Activated CD4-positive, alpha-beta T cell treated with anti-CD3 and anti-CD28 coated beads for 48 hours (primary cell): ENCODE data around the gene CCDC187.
A peak's percentile ranks its signal among the peaks of the same experiment; 100 is the strongest.
"Not testable (repeated sequence)": the region's sequence is repeated elsewhere in the genome, so short reads cannot be mapped to it uniquely, and the experiment has no call there.

Experiments used
- DNase-seq: peaks from one replicate; pipeline ENCODE4 v3.0.0-alpha.2; 2020

The CCDC187 gene

DNA sequence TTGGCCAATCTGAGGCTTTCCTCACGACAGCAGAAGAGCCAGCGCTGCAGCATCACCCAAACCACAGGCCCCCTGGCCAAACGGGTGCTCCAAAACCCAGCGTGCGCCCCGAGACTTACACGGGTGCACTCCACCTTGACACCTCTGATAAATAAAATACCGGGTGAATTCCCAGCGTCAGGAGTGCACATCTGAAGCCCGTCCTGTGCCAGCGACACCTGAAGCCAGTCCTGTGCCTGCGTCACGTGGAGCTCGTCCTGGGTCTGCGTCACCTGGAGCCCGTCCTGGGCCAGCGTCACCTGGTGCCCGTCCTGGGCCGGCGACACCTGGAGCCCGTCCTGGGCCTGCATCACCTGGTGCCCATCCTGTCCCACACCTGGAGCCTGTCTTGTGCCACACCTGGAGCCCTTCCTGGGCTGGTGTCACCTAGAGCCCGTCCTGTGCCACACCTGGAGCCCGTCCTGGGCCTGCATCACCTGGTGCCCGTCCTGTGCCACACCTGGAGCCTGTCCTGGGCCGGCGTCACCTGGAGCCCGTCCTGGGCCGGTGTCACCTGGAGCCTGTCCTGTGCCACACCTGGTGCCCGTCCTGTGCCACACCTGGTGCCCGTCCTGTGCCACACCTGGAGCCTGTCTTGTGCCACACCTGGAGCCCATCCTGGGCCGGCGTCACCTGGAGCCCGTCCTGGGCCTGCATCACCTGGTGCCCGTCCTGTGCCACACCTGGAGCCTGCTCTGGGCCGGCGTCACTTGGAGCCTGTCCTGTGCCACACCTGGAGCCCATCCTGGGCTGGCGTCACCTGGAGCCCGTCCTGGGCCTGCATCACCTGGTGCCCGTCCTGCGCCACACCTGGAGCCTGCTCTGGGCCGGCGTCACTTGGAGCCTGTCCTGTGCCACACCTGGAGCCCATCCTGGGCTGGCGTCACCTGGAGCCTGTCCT is 67.2 kb downstream of the CCDC187 start:
- DNase-seq = not testable (repeated sequence)

DNA sequence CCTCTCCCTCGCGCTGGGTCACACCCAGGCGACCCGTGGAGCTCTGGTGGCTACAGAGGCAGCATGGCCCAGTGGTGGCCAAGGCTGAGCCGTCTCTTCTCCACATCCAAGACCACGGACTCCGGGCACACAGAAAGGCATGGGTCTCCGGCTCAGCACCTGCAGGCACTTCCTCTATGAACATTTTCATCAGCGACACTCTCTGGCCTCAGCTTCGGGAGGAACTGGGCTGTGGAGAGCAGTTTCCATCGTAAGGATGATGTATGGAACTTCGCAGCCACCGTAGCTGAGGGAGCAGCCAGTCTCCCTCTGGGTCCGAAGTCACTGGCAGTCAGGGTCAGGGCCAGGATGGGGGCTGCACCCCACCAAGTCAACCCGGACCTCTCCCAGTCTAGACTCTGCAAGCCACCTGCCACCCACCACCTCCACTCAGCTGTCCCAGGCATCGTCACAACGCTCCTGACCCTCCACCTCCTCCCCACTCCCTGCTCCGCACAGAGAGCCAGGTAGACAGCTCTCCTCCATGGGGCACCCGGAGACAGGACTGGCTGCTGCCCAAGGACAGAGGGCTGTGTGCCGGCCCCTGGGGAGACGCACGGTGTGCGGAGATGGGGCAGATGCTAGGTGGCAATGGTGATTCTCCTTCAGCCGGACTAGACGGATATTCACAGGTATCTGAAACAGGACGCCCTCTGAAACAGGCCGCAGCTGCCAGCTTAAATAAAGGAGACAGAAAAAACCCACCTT is 68.0 kb downstream of the CCDC187 start:
- DNase-seq = no peak

DNA sequence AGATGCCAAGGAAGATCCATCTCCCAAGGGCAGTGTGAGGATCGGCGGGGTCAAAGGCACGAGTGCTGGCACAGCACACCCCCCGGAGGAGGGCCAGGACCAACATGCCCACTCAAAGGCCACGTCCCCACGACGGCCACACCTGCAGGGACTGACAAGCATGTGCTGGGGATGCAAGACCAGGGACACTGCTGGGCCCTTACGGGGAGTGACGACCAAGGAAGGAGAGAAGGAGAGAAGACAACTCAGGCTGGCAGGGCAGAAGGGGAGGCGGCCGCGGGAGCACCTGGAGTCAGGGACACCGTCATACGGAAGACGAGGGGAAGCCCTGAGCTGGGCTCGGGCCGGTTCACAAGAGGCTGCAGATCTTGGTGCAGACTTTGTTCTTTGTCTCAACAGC is 68.7 kb downstream of the CCDC187 start:
- DNase-seq = no peak

DNA sequence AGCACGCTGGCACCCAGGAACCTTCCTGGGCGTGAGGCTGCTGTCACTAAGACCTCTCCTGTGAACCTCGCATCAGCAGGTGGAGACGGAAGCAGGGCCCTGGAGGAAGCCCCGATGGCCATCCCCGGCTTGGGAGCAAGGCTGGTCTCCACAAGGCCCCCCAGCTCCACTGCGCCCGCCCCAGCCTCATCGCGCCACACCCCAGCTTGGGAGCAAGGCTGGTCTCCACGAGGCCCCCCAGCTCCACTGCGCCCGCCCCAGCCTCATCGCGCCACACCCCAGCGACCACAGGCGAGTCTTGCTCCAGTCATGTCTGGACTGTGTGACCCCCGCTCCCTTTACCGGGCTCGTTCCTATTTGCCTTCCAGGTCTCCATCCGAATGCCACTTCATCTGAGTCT is 69.3 kb downstream of the CCDC187 start:
- DNase-seq = peak; percentile 17

DNA sequence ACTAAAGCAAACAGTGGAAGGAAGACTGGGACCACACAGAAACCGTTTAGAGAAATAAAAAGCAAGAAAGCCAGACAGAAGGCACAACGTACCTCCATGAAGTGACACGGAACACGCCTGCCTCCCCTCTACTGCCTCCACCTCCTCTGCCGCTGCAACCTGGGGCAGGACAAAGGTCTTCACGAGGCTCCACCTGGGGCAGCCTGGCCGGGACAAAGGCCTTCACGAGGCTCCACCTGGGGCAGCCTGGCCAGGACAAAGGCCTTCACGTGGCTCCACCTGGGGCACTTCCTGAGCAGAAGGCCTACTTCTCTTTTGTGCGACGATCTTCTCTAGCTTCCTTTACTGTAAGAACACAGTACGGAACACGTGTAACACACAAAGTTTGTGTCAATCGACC is 70.0 kb downstream of the CCDC187 start:
- no peak for DNase-seq

DNA sequence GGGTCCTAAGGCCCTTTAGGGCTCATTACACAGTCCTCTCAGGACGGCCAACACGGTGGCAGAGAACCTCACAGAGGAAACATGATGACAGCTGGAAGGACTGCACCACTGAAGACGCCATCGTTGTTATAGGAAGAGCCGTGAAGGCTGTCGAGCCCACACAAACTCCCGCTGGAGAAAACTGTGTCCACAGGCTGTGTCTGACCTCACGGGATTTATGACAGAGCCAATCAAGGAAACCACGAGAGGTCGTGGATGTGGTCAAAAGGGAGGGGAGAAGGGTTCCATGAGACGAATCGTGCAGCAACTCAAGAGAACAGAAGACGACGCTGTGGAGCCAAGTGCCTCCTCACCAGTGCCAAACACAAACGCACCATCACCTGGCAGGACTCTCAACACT is 70.5 kb downstream of the CCDC187 start:
- DNase-seq = no peak

DNA sequence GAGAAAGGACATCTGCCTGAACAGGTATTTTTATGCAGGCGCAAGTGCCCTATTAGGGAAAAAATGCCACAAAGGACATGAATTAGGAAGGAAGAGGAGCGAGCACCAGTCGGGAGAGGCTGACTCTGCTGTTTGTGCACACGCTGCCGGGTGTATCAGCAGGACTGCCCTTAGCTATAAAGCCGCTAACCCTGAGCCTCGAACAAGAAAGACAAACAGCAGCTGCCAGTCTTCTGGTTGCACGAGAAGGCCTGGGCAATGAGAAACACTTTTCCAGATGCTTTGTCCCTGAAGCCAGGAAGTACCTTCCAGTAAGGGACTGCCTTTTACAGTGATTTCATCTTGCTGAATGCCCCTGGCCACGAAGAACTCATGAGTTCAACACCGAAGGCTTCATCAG is 70.9 kb downstream of the CCDC187 start:
- DNase-seq = no peak

DNA sequence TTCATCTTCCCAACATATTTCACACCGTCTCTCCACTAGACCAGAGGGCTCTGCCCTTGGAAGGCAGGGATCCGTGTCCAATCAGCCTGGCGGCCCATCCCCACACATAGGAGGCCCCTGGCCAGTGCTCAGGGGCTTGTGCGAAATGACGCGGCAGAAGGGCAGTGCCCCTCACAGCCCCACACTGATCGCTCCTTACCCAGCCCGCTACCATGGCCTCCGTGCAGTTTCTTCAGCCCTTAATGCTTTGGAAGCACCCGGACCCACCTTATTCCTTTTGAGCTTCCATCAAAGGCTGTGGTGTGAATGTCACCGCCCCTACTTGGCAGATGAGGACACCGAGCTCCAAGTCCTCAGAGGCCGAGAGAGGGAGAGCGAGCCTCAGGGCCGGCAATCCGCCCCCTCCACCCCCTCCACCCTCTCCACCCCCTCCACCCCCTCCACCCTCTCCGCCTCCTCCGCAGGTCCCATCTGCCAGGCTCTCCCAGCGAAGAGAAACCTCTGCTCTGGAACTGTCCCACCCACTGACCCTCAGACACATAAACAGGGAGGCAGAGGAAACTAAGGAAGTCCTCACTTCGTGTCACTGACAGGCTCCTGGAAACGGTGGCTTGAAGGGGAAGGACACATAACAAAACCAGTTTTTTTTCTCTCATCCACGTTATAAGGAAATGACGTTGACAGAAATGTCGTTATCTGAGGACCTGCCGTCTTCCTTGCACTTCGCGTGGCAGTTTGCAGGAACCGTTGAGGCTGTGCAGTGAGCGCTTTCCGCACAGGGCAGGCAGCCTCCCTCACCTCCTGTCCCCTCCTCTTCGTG is 72.2 kb downstream of the CCDC187 start:
- DNase-seq = peak; percentile 43

DNA sequence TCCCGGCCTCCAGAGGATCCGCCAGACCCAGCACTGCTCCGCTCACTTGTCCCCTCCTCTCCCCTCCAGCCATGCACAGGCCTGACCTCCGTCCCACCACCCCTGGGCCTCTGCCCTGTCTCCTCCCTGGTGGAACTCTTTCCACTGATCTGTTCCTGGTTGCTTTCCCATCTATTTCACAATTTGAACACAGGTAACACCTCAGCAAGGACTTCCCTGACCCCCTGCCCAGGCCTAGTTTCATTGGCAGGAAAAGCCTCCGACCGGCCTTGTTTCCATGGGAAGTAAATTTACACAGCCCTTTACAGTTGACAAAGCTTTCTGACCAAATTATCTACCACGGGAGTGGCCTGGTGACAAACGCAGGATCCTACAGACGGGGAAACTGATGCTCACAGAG is 73.1 kb downstream of the CCDC187 start:
- no peak for DNase-seq

DNA sequence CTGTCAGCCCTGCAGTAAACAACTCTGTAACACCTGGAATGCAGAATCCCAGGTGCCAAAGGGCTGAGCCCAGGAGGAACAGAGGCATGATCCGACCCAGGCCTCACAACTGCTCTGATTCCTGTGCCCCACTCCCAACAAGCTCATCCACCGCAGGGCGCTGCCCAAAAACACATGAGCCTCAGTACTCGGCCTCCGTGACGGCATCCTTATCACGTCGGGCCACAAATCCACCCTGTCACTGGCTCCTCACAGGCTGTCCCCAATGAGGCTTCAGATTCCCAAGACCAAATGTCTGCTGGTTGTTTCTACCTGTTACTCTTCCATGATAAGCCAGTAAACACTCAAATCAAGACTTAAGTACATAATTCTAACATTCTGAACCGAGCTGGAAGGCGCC is 73.5 kb downstream of the CCDC187 start:
- DNase-seq = no peak

DNA sequence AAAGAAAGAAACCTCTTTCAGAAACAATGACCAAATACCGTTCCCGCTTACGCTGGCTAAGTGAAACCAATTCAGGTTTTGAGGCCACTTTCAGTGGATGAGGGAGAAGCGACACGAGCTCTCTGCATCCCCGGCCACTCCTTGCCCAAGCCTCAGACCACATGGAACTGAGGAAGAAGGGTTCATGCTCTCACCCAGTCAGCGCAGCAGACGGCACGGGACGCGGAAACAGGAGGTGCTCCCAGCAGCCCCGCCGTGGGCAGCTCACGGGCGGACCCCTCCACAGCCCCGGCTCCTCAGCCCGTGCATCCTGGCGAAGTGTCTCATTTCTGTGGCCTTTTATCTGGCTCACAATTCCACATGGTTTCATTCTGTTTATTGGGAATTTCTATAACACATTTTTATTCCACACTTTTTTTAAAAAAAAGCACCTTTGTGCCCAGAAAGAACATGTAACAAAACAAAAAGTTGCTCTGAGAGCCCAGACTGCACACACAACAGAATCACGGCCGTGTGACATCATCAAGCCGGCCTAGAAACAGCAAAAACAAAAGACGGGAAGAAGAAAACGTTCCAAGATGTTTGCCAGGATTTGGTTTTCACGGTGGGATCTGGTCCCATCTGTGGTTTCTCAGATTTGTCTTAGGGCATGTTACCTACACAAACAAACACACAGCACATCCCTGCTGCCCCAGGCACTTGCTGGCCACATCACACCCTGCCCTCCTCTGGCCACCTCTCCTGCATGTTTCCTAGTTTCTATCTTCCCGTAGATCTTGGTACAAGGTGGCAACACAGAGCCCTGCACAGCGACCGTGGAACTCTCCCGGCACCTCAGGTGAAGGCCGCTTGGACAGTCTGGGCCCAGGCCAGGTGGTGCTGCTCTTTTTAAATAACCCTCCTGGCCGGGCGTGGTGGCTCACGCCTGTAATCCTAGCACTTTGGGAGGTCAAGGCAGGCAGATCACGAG is 74.5 kb downstream of the CCDC187 start:
- DNase-seq = no peak

DNA sequence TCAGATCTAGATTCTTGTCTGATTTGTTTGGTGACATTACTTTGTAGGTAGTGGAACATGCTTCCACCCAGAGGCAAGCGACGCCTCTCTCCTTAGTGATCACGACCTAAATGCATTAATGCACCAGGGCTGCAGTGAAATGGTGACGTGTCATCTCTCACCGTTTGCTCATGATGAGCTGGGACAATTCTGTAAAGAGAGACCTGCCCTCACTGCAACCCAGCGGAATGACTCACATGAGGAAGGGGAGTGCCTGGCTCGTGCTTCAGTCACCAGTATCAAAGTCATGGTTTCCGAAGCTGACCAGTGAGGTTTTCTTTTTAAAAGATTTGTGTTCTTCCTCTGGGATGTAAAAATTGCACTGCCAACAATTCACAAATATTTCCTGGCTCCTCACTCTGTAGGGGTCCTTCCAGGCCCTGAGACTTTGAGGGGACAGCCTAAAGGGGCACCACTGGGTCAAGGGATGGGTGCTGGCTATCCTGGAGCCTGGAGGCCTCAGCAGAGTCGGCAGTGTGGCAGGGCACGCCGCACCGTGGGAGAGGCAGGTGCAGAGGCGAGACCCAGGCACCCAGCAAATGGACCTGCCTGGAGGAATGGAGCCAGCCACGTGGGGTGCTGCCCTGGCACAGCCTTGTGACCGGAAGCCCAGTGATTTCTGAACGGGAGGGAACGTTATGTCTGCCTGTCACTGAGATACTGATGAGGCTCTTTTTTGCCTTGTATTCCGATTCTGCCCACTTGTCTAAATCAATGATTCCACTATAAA is 75.6 kb downstream of the CCDC187 start:
- DNase-seq = peak; percentile 51

DNA sequence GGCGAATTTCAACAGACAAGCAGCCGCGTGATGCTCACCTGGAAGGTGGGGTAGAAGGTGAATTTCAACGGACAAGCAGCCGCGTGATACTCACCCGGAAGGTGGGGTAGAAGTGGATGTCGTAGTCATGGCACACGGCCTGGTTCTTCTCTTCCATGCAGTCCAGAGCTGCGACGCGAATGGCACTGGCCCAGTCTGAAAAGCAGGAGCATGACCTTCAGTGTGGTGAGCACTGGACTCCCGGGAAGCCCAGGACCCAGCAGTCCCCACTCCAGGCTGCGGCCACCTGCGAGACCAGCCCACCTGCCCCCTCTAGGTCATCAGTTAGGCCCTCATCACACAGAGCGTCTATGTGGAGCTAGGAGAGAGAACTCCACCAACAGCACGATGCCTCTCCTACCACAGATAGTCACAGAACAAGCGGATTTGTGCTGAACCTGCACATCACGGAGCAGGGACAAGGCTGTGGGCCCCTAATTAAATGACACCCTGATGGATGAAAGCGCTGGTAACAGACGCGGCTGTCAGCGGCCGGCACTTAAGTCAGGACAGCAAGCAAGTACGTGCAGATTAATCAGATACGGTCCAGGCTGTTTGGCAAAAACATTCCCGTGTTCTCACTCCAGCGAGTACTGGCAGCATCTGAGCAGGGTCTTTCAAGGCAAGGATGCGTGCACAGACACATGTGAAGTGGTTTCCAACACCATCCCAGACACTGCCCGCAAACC is 77.0 kb downstream of the CCDC187 start:
- DNase-seq = no peak

DNA sequence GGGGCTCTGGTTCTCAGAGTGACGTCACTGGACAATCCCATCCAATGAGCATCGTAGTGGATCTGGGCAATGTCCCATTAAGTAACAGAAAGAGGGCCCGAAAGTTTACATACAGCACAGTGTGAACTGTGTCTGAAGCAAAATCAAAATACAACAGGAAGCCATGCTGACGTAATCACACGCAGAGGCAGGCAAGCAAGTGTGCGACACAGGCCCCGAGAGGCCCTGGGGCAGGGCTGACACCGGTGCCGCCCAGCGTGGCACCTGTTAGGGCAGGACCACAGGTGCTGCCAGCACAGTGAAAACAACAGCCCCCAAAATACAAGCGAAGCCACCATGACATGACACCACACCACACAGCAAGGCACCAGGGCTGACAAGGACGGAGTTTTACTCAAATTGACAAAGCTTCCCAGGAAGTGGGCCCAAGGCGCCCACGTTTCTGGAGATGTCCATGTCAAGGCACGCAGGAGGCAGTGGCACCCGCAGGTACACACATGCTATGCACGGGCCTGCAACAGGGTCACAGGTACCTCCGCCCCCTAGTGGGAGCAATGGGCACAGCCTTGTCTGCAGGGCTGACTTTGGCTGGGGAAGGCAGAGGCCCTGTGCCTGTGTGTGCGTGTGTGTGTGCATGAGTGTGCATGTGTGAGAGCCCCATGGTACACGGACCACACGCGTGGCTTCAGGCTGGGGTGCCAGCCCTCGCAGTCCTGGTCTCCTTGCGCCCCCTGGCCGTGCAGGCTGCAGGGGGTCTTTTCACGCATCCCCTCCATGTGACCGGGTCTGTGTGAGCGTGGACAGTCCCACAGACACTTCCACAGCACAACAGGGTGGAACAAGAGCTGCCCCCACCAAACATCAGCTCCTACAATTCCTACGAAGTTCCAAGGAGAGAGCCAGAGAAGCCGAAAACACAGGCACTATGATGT is 77.9 kb downstream of the CCDC187 start:
- DNase-seq = peak; percentile 82

DNA sequence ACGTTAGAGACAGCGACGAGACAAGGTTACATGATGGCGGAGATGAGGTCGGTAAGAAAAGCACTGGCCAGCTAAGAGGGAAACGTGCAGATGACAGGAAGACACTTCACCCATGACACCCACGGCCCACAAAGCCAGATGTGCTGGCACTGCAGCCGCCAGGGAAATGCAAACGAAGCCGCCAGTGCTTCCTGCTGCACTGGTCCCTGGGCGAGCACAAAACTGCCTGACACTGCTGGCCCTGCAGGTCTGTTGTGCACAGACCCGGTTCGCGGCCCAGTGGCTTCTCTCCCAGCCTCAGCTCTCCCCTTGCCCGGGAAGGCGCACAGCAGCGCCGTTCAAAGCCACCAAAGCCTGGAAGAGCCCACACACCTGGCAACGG is 78.5 kb downstream of the CCDC187 start:
- DNase-seq = no peak

DNA sequence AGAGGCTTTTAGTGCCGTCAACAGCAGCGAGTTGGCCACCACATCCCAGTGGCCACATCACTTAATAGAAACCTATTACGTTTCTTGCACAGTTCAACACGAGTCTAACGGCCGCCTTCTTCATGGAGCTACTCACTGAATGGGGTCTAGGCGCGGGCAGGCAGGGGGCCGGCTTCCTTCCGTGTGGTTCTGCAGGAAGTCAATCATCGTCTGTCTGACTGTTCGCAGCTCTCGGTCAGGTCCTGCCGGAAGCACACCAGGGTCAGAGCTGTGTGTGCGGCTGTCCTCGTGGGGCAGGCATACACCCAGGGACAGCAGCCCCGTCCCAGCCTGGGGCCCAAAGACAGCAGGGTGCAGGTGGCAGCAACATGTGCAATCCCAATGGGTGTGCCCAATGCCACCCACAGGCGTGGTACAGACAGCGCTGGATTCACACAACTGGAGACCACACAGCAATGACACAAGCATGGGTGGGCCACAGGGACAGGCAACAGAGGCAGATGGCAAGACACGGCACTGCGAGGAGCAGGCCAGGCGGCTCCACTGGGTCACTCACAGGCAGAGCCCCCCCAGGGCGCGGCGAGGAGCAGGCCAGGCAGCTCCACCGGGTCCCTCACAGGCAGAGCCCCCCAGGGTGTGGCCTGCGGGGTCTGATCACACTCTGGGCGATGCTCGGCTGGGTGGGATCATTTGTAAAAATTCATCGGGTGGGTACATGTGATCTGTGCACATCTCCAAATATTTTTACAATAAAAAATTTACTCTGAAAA is 79.8 kb downstream of the CCDC187 start:
- no peak for DNase-seq

DNA sequence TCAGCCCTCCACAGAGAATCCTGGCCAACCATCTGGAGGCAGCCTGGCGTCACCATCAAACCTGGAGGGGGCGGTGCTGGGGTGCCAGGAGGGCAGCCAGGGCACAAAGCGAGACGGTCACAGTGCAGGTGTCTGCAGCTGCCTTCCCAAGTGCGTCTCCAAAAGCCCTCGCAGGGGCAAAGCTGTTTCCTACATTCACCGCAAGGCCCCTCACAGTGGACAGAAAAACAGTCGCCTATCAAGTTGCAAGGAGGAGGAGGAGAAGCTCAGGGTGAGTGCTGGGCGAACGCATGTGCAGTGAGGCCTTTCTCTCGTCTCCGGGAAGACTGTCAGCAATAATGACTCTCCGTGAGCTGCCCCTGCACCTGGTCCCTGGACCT is 81.0 kb downstream of the CCDC187 start:
- DNase-seq = no peak

DNA sequence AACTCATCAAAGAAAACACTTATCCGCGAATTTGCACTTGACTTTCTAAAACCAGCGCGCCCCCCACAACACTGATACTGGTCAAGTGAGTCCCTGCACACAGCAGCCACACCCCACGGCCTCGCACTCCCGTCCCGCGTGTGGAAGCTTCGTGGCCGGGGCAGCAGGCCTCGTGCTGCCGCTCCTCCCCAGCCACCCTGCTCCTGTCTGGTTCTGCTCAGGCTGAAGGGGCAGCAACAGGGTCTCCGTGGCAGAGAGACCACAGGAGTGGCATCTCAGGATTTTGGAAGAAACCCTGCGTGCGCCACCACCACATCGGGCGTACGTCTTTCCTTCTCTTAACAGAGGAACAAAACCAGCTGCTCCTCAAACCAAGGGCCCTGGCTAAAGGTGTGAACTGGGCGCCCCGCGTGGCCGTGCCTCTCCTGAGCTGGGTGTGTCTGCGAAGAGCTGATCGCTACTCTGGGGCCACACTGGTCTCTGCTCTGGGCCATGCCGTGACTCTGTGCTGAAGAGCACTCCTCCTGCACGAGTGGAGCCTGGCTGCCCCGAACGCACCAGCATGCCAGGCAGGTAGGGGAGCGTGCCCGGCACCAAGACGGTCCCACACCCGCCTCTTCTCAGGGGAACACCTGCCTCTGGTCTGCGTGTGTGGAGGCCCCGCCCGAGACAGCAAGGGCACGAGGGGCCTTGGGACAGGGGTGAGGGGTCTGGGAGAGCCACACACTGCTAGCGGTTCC is 81.6 kb downstream of the CCDC187 start:
- no peak for DNase-seq
